Left kidney (tissue), 2 donors: ENCODE measurements around the gene MAP2K3. TPM values are rescaled to one million over a fixed set of nuclear protein-coding genes. Genes with fewer than 3 reads are reported as not detected.
"Not testable (repeated sequence)": the region's sequence is repeated elsewhere in the genome, so short reads cannot be mapped to it uniquely, and the experiment has no call there.

Experiments
- DNase-seq: peaks from one replicate; pipeline ENCODE4 v3.0.0-alpha.2; 2013
- polyA plus RNA-seq: library from polyadenylated mRNA; unstranded; fragments of 120-200 nt; gene quantifications from one replicate; pipeline ENCODE4 v1.2.1, GENCODE V29; 2013; ENCODE audit not compliant: insufficient read length

Gene MAP2K3
- polyA plus RNA-seq, 1 donor = 20.5 TPM

DNA sequence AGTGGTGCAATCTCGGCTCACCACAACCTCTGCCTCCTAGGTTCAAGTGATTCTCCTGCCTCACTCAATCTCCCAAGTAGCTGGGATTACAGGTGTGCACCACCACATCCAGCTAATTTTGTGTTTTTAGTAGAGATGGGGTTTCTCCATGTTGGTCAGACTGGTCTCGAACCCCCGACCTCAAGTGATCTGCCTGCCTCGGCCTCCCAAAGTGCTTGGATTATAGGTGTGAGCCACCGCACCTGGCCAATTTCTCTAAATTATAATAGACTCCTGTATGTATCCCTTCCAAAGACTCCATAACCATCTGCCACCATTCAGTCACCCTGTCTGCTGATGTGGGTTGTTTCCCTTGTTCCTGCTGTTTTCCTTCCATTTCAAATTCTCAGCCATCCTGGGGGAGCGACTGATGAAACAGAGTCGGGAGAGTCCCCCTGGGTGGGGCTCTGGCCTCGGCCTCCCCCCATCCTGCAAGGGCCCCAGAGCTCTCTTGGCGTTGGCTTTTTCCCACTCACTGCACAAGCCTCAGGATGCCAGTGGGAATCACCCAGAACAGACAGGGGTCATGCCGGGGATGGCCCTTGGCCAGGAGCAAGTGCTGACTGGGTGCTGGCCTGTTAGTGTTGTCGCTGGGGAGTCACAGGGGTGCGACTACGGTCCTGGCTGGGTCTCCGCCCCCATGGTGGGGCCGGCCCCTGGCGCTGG, 25.7 kb downstream of the MAP2K3 start:
- DNase-seq = not testable (repeated sequence)

DNA sequence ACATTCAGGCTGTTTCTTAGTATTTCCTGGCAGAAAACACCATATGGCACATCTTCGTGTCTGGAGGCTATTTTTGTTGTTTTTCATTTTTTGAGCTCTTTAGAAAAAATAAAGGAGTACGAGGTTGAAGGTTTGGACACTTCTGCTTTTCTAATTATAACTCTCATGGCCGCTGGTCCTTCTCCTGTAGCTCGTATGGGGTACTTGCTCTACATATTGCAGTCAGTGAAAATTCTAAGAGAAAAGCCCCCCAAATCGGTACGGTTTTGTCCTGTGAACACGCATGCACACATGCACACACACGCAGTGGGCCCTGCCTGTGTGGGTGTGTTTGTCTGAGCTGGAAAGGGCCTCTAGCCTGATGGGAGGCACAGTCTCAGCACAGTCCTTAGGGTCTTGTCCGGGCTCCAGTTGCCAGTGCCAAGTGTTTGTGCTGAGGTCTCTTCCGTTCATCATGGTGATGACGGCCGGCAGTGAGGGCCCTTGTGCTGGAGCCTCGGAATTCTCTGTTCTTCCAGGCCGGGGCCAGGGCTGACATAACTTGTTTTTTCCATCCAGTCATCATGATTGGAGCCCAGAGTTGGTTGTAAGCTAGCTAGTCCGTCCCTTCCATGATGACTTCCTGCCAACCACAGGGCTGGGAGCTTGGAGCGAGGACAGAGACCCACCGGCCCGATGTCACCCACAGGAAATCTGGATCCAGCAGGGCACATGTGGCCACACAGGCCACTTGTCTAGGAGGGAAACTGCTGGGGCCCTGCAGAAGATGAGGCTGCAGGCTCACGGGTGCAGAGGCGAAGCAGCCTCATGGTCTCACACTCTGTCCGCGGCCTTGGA, 26.5 kb downstream of the MAP2K3 start:
- not testable (repeated sequence) for DNase-seq

DNA sequence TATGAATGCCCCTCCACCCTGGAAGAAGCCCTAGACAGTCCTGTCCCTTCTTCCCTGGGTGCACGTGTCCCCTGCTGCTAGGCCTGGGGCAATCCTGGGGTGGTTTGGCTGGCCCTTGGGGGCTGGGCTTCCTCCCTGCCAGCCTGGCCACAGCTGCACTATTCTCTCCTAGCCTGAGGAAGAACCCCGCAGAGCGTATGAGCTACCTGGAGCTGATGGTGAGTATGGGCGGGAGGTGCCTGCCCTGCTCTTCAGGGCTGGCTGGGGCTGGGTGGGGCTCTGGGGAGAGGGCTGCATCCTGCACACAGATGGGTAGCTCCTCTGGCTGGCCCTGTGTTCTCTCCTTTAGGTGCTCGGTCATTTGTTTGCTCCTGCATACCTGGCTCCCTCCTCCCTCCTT, 28.8 kb downstream of the MAP2K3 start:
- DNase-seq = no peak

DNA sequence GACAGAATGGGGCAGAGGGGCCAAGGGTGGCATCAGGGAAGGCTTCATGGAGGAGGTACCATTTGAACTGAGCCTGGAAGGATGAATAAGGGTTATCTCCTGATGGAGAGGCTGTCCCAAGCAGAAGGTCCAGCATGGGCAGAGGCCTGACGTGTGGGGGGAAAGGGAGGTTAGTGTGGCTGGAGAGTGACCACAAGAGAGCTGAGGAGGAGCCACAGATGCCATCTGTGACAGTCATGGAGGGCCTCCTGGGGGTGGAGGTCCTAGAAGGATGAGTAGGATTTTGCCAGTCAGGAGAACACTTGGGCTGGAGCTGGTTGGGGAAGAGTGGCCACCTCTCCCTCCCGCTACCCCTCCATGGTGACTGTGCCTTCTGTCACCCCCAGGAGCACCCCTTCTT, 29.2 kb downstream of the MAP2K3 start:
- DNase-seq = not testable (repeated sequence)

DNA sequence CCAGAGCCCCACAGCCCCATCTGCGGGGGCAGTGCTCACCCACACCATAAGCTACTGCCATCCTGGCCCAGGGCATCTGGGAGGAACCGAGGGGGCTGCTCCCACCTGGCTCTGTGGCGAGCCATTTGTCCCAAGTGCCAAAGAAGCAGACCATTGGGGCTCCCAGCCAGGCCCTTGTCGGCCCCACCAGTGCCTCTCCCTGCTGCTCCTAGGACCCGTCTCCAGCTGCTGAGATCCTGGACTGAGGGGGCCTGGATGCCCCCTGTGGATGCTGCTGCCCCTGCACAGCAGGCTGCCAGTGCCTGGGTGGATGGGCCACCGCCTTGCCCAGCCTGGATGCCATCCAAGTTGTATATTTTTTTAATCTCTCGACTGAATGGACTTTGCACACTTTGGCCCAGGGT, 29.8 kb downstream of the MAP2K3 start:
- DNase-seq = not testable (repeated sequence)

DNA sequence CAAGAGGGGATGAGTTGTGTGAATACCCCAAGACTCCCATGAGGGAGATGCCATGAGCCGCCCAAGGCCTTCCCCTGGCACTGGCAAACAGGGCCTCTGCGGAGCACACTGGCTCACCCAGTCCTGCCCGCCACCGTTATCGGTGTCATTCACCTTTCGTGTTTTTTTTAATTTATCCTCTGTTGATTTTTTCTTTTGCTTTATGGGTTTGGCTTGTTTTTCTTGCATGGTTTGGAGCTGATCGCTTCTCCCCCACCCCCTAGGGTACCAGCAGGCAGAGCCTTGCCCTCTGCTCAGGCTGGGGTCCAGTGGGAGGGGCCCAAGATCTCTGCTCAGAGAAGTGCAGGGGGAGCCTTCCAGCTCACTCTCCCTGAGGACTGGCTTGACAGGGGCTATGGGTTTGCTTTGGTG, 30.2 kb downstream of the MAP2K3 start:
- not testable (repeated sequence) for DNase-seq

DNA sequence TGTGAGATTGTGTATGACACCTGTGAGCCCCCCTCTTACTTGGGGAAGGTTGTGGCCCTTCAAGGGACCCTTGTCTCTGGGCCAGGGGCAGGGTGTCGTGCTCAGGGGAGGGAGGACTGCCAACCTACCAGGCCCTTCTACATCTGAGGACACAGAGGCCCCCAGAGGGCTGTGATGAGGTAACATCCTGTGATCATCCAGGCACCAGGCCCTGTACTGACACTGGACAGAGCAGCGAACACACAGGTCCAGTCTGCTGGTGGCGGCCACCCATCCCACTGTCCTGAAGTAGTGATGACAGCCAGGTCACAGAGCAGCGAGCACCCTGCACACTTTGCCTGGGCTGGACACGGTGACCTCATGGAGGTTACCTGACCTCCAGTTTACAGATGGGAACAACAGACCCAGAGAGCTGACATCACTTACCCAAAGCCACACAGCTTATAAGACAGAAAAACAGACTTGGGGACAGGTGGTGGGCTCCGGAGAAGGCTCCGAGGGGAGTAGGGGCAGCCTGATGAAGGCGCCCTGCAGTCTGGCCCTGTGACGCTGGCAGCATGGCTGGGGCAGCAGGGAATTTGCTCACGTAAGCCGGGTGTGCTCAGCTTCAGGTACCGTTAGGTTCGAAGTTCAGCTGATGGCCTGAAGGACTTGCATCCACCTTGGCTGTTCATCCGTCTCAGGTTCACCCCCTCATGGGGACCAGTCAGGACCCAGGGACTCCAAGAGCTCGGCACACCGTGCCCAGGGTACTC, 30.9 kb downstream of the MAP2K3 start:
- not testable (repeated sequence) for DNase-seq

DNA sequence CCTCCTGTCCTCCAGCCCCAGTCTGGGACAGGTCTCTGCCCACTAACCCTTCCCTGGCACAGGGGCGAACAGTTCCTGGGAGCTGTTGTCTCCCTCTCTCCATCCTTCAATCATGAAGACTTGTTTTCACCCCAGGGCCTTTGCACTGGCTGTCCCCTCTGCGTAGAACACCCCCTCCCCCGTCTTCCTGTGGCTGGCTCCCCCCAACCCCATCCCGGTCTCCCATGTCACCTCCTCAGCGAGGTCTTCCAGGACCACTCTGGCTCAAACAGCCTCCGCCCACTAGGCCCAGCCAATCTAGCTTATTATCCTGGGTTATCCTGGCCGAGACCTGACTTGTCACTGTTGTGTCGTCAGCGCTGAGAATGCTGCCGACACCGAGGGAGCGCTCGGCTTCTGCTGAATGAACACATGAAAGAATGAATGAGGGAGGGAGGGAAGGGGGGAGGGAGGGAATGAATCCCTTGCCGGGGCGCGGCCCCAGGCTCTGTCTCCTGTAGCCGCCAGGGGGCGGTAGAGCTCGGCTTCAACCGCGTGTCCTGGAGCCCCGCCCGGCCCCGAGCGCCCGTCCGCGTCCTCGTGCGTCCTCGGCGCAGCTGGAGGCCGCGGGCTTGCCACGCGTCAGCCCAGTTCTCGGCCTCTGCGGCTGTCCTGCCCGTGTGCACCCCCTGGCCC, 31.8 kb downstream of the MAP2K3 start:
- DNase-seq = not testable (repeated sequence)

DNA sequence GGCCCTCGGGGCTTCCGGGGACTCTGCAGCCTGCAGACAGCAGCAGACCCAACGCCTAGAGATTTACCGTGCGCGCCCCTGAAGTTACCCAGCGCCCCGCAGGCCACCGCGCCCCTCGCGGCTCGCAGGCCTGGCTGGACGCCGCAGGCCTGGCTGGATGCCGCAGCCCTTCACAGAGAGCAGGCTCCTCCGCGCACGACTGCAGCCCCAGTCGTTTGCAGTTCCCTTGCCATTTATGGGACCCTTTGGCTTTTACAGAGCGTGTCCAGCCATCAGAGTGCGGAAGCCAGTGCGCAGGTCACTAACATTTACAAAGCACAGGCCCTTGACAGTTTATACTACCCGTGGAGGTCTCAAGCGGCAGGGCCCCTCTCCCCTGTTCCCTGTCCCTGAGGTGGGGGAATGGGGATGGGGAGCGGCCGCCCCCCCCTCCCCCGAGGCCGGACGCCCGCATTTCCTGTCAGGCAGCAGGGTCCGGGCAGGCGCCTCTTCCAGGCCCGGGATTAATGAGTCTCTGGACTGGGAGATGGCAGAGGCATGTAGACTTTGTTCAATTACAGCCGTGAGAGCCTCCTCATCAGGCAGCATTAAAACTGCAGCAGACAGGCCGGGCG, 32.5 kb downstream of the MAP2K3 start:
- DNase-seq = not testable (repeated sequence)

DNA sequence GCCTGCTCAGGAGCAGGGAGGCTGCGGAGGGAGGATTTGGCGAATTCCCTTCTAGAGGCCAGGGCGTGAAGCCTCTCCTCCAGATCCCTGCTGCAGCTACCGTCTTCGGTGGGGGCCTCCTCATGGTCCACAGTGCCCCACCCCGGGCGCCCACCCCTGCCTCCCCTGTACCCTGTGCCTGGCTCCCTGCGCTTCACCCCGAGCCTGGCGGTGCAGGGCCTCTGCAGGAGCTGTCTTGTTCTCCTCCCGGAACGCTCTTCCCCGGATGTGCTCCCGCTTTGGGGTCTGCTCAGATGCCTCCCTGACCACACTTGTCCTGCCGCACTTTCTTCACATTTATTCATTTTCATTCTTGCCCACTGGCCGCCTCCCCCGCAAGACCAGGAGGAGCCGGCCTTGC, 33.3 kb downstream of the MAP2K3 start:
- not testable (repeated sequence) for DNase-seq

DNA sequence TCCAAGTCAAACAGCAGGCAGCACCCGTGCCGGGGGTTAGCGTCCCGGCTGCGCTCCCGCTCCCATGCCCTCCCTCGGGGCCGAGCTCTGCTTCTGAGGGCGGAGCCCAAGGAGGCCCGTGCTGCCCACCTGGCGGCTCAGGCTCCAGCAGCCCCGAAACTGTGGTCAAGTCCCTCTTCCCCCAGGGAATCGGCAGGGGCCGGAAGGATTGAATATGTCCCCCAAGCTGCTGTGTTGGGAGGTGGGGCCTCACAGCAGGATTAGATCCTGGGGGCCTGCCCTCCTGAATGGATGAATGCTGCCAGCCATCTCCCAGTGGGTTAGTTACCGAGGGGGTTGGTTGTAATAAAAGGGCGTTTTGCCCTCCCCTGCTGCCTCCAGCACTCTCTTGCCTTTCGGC, 33.9 kb downstream of the MAP2K3 start:
- no peak for DNase-seq

DNA sequence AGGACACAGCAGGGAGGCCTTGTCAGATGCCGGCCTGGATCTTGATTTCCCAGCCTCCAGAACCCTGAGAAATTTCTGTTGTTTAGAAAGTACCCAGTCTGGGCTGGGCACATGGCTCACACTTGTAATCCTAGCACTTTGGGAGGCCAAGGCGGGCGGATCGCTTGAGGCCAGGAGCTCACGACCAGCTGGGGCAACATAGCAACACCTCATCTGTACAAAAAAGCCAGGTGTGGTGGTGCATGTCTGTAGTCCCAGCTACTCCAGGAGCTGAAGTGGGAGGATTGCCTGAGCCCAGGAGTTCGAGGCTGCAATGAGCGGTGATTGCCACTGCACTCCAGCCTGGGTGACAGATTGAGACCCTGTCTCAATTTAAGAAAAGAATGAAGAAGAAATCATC, 34.3 kb downstream of the MAP2K3 start:
- DNase-seq = not testable (repeated sequence)

DNA sequence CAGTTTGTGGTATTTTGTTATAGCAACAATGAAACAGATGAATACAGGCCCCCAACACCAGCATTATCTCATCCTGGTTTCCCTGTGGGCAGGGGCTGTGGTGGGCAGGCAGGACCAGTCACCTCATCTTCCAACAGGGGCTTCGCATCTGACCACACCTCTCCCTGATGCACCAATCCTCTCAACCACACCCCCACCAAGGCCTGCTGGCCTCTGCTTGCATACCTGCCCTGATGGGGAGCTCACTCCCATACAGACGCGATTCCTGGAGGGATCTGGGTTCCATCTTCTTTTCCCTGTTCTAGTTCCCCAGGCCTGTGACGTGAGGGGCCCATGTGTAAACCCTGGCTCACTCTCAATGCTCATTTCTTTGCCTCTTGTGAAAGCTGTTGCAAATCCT, 34.7 kb downstream of the MAP2K3 start:
- DNase-seq = not testable (repeated sequence)

DNA sequence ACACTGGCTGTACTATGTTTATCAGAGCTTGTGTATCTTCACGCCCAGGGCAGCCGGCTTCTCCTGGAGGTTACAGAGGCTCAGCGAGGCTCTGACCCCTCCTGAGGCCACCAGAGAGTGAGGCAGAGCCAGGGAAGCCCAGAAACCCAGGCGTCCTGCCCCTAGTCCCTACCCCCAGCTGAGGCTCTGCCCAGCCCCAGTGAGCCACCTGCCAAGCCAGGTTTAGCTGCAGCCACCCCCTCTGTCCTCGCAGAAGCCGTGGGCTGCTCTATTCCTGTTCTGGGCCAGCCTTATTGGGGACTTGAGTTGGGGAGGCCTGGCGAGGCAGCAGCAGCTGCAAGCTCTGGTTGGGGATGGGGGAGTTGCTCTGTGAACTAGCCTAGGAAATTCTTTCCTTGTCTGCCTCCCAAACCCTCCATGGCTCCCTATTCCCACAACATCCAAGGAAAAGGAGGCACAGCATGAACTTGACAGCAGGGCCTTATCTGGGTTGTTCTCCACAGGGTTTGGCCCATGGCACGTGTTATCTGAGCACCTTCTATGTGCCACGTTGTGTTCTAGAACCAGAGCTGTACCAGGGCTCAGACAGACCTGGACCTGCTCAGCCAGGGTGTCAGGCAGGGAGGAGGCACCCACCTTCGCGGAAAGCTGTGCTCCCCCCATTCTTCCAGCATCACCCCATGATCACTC, 35.3 kb downstream of the MAP2K3 start:
- DNase-seq = not testable (repeated sequence)

DNA sequence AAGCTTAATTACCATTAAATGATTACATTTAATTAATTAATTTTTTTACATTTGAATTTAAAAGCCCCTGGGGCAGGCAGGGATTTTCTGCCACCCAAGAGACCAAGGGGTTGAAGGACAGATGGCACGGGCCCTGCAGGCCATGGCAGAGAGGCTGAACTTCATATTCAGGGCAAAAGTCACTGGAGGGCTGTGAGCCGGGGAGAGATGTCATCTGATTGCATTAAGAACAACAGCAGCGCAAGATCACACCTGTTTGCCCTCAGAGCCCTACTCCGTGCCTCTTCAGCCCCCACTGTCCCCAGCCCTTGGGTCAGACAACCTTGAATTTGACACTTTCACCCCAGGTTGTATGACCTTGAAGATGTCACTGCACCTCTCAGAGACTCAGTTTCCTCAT, 35.9 kb downstream of the MAP2K3 start:
- not testable (repeated sequence) for DNase-seq

DNA sequence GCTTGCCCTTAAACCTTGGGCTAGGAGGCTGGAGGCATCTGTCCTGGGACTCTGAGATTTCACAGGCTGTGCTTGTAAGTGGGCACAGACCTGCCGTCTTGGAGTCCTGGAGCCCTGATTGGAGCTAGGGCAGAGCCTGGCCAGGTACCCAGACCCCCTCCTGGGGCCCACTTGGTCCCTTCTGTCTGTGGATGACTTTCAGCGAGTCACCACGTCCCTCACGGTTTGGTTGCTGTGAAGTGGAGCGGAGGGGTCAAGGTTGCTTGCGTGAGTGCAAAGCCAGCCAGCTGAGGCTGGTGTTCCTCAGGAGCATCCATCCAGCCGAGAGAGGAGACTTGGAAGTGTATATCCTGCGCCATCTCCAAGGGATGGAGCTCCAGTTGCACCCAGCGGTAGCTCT, 36.5 kb downstream of the MAP2K3 start:
- DNase-seq = not testable (repeated sequence)

DNA sequence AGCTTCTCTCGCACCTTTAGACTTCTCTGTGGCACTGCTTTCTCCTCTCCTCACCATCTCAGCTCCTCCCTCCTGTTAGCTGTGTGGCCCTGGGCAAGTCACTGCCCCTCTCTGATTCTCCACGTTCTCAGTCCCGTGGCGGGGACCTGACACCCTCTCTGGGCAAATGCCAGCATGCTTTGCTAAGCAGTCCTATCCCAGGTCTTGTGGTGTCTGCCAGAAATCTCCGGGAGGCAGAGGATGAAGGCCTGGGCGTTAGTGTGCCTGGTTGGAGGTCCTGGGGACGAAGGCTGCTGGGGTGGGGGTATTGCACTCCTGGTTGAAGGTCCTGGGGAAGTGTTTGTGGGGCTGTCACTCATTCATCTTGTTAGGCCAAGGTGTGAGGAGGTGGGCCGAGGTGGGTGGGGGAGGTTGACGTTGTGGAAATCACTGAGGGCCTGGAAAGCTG, 37.3 kb downstream of the MAP2K3 start:
- not testable (repeated sequence) for DNase-seq

DNA sequence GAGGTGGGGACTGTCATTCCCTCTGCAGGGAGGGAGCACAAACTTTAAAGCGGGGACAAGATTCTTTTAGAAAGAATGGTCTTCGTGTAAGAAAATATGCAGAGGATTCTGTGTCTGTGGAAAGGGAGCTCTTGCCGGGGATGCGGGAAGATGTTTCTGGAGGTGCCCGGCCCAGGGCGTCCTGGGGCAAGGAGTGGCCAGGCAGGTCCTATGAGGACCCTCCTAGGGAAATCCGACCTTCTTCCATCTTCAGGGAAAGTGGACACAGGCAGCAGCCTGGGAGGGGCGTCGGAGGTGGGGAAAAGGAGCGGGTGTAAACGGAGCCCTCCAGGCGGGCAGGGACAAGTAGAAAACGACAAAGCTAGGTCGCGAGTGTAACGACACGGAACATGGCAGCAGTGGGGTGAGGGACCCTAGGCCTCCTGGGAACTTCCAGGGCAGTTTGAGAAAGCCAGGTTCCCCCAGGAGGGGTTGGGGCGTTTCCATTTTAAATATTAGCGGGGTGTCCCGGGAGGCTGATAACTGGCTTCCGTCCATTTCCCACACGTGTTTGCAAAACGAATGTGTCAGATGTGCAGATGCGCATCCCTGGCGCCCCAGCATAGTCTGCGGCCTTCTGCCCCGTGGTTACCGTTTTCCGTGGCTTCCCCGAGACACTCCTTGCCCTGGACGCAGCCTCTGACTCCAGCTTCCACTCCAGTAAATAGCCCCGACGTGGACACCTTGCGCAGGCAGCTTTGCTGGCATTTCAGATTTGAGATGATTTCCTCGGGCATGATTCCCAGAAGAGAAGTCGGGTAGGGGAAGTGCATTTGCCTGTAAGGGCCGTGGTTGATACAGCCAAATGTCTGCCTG, 39.0 kb downstream of the MAP2K3 start:
- not testable (repeated sequence) for DNase-seq

DNA sequence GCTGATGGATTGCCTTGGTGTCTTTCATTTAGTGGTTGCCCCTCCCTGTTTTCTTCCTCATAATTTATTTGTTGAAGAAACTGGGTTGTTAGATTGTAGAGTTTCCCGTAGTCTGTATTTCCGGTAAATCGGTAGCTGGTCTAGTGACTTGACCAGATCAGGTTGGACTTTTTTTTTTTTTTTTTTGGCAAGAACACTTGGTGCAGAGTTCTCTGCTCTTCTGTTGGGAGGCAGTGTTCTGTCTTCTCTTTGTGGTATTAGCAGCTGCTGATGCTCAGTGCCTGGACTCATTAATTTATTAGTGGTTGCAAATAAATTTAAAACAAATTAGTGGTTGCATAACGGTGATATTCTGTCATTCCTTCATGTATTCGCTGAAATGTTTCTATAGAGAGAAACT, 40.2 kb downstream of the MAP2K3 start:
- not testable (repeated sequence) for DNase-seq

DNA sequence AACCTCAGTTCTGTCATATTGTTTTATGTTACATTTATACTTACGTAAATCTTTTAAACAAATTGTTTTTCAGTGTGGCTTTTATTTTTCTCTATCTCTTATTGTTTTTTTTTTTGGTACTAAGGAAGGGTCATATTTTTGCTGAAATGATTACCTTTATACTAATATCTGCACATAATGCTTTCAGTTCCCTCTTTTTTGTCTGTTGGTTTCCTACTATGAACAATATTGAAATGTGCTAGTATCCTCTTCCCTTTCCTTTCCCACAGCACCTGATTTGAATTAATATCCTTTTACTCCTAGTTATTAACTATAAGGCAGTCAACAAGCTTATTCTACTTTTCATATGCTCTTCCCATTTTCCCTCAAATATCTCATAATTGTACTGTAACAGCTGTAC, 43.4 kb downstream of the MAP2K3 start:
- not testable (repeated sequence) for DNase-seq
